ENCODE measurements around the gene CLIC4.

Gene CLIC4

GRCh38 chr1:24825174-24825573 lies 79.9 kb downstream of the CLIC4 start:
- no peak for DNase-seq

GRCh38 chr1:24826510-24826909 lies 81.3 kb downstream of the CLIC4 start:
- DNase-seq, result no peak

- DNase-seq, result no peak
These were observed 82.3 kb downstream of the CLIC4 start for GRCh38 chr1:24827379-24828135.

DNA sequence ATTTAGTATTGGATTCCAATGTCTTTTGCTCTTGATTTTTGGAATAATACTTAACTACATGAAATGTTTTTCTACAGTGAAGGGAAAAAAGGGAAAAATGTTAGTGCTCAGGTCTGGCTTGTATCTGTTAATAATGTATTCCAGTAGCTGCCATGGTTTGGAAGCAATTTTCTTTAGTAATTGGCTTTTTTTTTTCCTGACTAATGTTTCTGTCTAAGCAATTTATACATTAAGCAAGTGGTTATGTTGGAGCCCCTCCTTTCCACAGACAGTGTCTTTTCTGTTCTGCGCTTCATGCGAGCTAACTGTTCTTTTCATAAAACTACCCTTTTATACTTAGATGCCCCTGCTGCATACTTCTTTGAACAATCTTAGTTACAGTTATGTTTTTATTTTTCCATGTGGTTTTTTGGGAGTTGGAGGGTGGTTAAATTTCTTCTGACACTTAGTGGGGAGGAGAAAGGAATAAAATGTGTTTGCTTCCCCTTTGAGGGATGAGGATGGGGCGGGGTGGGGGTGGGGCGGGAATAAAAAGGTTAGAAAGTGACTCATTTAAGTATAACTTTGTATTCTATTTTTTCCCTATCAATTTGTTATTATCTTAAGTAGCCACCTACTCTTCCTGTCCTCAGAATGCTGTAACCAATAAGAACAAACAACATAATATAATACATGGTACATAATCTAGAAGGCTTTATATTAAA lies 83.1 kb downstream of the CLIC4 start:
- DNase-seq, result no peak

- DNase-seq, result no peak
These were observed 83.6 kb downstream of the CLIC4 start for GRCh38 chr1:24828887-24829192.

- DNase-seq, result peak; percentile 6
These were observed 85.5 kb downstream of the CLIC4 start for GRCh38 chr1:24830680-24831272.

DNA sequence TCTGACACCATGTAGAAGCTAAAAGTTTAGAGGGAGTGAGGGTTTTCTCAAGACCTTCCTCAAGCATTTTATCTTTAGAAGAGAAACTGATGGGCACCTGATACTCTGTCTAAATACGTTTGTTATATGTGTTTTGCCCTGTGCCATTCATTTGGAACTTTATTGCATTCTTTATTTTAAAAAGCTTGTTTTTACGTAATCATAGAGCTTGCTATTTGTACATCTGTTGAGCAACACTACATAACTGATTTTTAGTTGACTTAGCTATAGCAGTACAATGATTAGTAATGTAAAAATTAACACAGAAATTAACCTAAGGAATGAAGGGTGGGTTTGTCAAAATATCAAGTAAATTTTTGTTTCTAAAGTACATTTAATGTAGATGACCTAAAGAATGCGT lies 96.3 kb downstream of the CLIC4 start:
- DNase-seq, result no peak

- no peak for DNase-seq
These were observed 101.4 kb downstream of the CLIC4 start for GRCh38 chr1:24846671-24847070.

DNA sequence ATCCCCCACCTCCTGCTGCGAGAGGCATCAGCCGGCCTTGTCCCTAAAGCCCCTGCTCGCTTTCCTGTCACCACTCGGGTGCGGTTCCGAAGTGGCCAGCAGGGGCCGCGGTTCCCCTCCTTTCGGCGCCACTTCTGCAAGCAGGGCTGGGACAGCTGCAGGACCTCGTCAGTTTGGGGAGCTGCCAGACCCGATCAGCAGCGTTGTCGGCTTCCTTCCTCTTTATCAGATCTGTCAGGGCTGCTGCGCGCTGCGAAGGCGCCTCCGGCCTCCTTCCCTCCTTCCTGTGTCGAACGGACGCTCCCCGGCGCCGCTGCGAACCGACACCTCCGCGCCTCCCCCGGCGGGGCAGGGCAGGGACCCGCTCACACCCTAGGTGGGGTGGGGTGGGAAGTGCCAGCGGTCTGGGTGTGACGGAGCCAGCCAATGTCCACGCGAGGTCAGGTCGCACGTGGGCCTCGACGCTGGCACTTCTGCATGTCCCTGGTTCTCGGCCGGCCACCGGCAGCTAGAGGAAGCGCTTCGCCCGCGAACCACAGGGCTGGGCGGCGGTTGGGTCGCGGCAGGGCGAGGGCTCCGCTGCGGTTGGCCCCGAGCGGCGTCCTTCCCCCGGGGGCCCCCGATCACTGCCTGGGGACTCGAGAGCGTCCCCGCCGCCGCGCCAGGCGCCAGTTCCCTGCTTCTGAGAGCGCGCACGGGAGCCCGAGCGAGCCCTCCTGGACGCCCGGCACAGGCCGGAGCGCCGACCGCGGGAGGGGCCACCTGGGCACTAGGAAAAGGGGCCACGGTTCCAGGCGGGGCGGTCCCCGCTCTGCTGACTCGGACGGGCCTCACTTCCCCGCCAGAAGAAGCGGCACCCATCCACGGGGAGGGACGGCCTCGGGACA lies 103.0 kb downstream of the CLIC4 start:
- DNase-seq, result peak; percentile 99

DNA sequence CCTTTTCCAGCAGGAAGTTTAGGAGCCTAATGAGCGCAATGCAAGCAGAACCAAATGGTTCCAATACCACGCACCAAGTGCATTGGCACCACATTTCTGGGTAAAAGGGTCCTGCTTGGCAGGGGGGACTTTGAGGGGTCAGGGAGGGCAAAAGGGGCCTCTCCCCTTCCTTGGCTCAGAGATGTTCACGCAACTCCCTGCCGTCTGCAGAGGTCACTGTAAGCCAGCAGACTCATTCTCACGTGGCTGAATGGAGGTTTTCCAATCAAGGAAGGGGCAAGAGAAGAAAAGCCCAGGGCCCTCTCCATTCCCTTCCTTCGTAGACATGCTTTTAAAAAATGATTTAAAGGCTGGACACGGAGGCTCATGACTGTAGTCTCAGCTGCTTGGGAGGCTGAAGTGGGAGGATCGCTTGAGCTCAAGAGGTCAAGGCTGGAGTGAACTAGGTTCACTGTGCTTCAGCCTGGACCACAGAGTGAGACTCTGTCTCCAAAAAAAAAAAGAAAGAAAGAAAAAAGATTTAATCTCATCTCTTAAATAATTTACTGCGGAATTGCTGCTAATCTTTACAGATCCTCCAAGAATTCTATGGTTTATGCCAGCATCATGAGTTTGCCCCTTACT lies 104.5 kb downstream of the CLIC4 start:
- DNase-seq, result peak; percentile 66

GRCh38 chr1:24850328-24850920 lies 105.2 kb downstream of the CLIC4 start:
- no peak for DNase-seq

GRCh38 chr1:24853649-24854048 lies 108.4 kb downstream of the CLIC4 start:
- no peak for DNase-seq

GRCh38 chr1:24855474-24855873 lies 110.2 kb downstream of the CLIC4 start:
- no peak for DNase-seq

DNA sequence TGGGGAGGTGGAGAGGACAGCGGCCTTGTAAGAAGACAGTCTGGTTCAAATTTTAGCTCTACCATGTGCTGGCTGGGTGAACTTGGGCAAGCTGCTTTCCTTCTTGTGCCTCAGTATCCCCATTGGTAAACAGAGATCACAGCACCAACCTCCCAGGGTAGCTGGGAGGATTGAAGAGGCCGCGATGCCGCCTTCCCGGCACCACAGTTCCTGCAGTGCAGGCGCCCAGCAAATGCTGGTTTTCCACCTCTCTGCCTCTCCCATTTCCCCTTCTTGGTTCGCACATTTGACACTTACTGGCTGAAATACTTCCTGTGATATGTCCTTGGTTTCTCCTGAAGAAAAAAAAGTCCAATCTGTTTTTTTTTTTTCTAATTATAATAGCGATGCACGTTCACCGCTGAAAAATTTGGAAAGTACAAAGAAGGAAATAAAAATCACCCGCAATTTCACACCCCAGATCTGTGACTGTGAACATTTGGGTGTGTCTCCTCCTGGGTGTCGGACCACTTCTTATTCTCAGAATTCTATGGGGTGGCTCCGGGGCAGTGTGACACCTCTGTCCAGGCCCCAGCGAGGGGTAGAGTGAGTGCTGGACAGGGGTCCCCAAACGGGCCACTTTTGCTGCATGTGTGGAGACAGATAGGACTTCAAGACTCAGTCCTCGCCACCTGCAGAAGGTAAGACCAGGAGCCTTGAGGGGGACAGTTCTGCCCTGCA lies 111.7 kb downstream of the CLIC4 start:
- DNase-seq, result no peak

- no peak for DNase-seq
These were observed 112.4 kb downstream of the CLIC4 start for GRCh38 chr1:24857507-24858133.

GRCh38 chr1:24858277-24858676 lies 113.0 kb downstream of the CLIC4 start:
- no peak for DNase-seq

DNA sequence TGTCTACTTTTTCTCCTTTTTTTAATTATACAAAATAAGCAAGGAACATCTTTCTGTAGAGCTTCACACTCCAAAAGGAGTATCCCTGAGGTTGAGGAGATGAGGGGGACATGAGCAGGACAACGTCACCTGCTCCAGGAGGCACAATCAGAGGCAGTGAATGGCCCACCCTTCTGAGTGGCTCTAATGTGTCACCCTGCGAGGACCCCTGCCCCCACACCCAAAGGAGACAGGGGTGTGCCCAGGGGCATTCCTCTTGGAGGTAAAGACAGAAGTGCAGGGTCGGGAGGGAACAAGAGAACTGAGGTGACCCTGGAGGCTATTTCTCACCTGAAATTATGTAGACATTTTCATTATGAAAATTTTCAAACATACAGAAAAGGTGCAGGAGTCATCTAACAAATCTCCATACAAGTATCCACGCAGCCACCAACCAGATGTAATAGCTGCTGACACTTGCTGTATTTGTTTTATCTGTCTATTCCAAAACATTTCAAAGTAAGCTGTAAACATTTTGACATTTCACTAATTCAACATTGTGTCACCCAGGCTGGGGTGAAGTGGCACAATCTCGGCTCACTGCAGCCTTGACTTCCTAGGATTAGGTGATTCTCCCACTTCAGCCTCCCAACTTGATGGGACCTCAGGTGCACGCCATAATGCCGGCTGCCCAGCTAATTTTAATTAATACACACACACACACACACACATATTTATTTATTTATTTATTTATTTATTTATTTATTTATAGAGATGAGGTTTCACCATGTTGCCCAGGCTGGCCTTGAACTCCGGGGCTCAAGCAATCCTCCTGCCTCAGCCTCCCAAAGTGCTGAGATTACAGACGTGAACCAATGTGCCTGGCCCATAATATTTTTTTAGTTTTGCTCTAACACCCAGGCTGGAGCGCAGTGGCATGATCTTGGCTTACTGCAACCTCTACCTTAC lies 114.1 kb downstream of the CLIC4 start:
- DNase-seq, result no peak

GRCh38 chr1:24860841-24861240 lies 115.6 kb downstream of the CLIC4 start:
- no peak for DNase-seq

- DNase-seq, result no peak
These were observed 116.8 kb downstream of the CLIC4 start for GRCh38 chr1:24861821-24862727.
